ENCODE measurements around the gene HJV. TPM values are rescaled to one million over a fixed set of nuclear protein-coding genes. Genes with fewer than 3 reads are reported as not detected.
A peak's percentile ranks its signal among the peaks of the same experiment; 100 is the strongest.

Gene HJV
- total and polyA plus RNA-seq, 7 donors = 38.1 to 354 (median 312) TPM

GRCh38 chr1:145988773-145989172 lies 32.8 kb downstream of the HJV start:
- intact Hi-C loops (cut with DNase I) = no loop called here
- H3K27me3 ChIP-seq (ENCODE audit: insufficient read depth in 3 of 3, low read length in 2 of 3) = no peaks in the 10 kb centered on the region
- no peaks in the 10 kb centered on the region for H3K9me3 ChIP-seq
- H3K36me3 ChIP-seq (ENCODE audit: insufficient read depth in 1 of 2, low read depth in 1 of 2) = peaks cover 7 to 14% of the 10 kb centered on the region in 2 donors
- no peak for DNase-seq
- H3K4me3 ChIP-seq = no peak overlapping the region
- 62 to 72% (median 66%) methylated on average over 5 of the region's 5 CpGs for WGBS, 3 donors
- H3K27ac ChIP-seq = peak overlapping the region; percentile 98
- no peak for TF ChIP-seq CTCF (IDR thresholded peaks at IDR 0.05)
- ATAC-seq = no peak
- H3K4me1 ChIP-seq = peaks cover 37% of the 10 kb centered on the region

- Histone ChIP-seq H3K4me3 (no peak overlapping the region), H3K36me3 (ENCODE audit: insufficient read depth in 1 of 2, low read depth in 1 of 2) (peaks cover 0 to 6% of the 10 kb centered on the region in 2 donors), H3K27ac (peak overlapping the region; percentile 98), H3K4me1 (peaks cover 39% of the 10 kb centered on the region), H3K27me3 (ENCODE audit: insufficient read depth in 3 of 3, low read length in 2 of 3) (no peaks in the 10 kb centered on the region), H3K9me3 (no peaks in the 10 kb centered on the region)
- intact Hi-C loops (cut with DNase I) = no loop called here
- ATAC-seq (no peak), DNase-seq (peak in 1 of 2 donors; percentile 28)
- TF ChIP-seq CTCF (IDR thresholded peaks at IDR 0.05) = no peak
- WGBS, 3 donors = 94 to 100% (median 96%) methylated on average over 1 of the region's 1 CpG
Measured at GRCh38 chr1:145987926-145988325, 33.6 kb downstream of the HJV start.

- no peak for TF ChIP-seq CTCF (IDR thresholded peaks at IDR 0.05)
- no peak for ATAC-seq
- peak in 1 of 2 donors; percentile 21 for DNase-seq
- Histone ChIP-seq H3K27ac (peak overlapping the region; percentile 98), H3K9me3 (no peaks in the 10 kb centered on the region), H3K36me3 (ENCODE audit: insufficient read depth in 1 of 2, low read depth in 1 of 2) (no peaks in the 10 kb centered on the region), H3K27me3 (ENCODE audit: insufficient read depth in 3 of 3, low read length in 2 of 3) (no peaks in the 10 kb centered on the region), H3K4me3 (no peak overlapping the region), H3K4me1 (peaks cover 53% of the 10 kb centered on the region)
- 53 to 78% (median 61%) methylated on average over 6 of the region's 6 CpGs for WGBS, 3 donors
- intact Hi-C loops (cut with DNase I) = no loop called here
Measured at GRCh38 chr1:145986551-145986950, 35.0 kb downstream of the HJV start.

GRCh38 chr1:145985502-145986439 lies 35.8 kb downstream of the HJV start:
- intact Hi-C loops (cut with DNase I) = no loop called here
- peak; percentile 26 to 43 (median 34) for ATAC-seq
- 3 to 11% (median 11%) methylated on average over 15 of the region's 15 CpGs for WGBS, 3 donors
- no peak for TF ChIP-seq CTCF (IDR thresholded peaks at IDR 0.05)
- Histone ChIP-seq H3K27ac (peak overlapping the region; percentile 98), H3K4me3 (peak overlapping the region; percentile 49), H3K27me3 (ENCODE audit: insufficient read depth in 3 of 3, low read length in 2 of 3) (no peaks in the 10 kb centered on the region), H3K4me1 (peaks cover 61% of the 10 kb centered on the region), H3K36me3 (ENCODE audit: insufficient read depth in 1 of 2, low read depth in 1 of 2) (no peaks in the 10 kb centered on the region), H3K9me3 (no peaks in the 10 kb centered on the region)
- DNase-seq = peak; percentile 78 to 89
